Hippocampal formation (tissue), 2 donors: Measurements from ENCODE around the gene DAB1.
A peak's percentile ranks its signal among the peaks of the same experiment; 100 is the strongest.

Source experiments
- DNase-seq, 2 donors: peaks; one replicate each; lab custom pipeline; 2025; lab: John Stamatoyannopoulos, UW

DAB1 gene

DNA sequence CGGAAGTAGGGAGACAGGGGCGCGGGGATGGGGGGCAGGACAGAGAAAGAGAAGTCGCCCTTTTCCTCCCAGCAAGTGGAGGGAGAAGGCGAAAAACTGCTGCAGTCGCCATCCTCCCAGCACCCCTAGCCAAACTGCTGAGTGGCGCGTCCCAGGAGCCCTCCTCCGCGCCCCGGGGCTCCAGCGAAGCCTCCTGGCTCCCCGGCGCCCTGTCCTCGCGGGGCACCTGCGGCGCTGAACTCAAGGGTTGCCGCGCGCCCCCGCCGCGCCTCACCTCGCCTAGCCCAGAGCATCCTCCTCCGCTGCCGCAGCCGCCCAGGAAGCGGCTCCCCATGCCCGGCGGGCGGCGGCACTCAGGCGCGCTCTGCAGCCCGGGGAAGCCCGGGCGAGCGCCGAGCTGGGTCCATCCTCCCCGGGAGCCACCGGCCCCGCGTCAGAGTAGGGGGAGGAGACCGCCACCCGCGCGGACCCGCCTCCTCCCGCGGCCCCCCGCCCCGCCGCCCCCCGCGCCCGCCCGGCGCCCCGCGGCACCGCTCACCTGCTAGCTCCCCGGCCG is at the start of gene DAB1:
DAB1 (minus strand) TSS at position 405 of the 556 bp plus-strand sequence. CDS start 133,030 bp downstream, outside the sequence.
- DNase-seq, result no peak

GRCh38 chr1:57473448-57473847 is 49.6 kb upstream of the DAB1 start:
- DNase-seq, result no peak

GRCh38 chr1:57471995-57472394 is 48.1 kb upstream of the DAB1 start:
- no peak for DNase-seq

DNA sequence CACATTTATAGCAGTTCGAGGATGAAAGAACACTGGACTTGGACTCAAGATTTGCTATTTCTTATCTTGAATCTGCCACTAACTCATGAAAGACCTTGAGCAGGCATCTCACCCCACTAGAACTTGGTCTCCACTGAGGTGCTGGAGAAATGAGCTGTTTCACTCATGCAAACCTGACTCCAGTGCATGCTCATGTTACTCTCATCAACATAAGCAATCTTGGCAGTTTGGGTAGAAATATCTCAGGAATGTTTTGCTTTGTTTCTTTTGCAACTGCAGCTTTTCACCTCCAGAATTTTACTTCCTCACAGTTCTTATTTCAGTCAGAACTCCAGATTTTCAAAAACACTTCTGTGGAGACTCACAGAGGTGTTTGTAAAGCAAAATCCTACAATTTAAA is 46.2 kb upstream of the DAB1 start:
- DNase-seq, result no peak

DNA sequence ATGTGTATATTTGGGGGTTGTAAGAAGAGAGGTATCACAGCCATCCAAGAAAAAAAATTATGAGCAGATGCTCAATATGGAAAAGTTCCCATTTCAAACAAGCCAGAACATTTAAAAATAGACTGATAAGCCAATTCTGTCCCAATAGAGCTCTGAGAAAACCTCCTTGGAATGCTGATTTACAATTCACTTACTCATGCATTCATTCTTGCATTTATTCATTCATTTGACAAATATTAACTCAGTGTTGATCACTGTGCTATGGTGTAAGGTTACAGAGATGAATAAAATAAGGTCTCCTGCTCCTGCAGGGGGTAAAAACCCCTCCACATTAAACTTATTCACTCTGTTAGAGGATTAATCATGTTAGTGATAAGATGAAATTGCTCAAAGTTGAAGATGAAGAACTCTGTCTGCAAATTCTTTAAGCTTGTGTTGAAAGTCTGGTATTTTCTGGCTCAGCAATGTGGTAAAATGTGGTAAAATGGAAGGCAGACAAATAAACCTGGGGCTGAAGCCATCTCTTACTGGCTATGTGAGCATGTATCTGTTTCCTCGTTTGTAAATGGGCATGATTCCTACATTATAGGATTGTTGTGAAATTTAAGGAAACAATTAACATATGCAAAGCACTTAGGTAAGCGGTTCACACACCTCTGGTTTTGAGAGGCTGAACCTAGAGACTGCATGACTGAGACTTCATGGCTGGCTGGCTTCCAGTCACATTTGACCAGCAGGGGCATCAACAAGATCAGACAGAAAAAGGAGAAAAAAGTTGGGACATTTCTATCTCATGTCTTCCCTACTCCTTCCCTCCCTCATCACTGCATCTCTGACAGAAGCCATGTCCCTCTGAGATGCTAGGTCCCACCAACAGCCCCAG is 45.0 kb upstream of the DAB1 start:
- peak in 1 of 2 donors; percentile 3 for DNase-seq

DNA sequence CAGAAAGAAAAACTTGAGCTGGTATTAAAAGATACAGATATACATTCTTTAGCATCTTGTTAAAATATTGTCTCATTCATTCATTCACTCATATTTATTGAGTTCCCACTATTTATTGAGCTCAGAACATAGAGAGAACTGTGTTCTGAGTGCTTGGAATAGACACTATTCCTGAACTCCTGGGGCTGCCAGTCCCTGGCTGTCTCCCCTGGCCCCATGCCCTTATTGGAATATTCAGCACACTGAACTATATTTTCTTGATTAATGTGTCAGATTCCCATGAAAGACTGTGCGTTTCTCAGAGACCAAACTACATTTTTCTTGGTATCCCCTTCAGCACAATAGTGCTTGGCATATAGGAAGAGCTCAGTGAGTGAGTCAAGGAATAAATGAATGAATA is 44.0 kb upstream of the DAB1 start:
- no peak for DNase-seq

DNA sequence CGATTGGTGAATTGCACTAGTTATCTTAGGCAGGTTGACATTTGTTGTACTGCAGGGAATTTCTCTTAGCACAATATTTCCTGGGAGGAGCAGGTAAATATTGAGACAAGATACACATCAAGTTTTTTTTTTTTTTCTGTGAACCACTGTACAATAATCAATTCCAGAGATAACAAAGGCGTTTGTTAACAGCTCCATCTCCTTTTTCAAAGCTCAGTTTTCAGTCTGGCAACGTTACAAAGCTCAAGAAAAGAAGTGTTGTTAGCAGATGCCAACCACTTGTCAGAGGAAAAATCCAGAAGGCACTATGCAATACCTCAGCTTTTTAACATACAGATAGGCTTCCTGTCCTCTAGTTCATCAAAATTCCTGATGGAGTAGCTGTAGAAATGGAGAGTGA is 40.9 kb upstream of the DAB1 start:
- DNase-seq, result peak in 1 of 2 donors; percentile 3

DNA sequence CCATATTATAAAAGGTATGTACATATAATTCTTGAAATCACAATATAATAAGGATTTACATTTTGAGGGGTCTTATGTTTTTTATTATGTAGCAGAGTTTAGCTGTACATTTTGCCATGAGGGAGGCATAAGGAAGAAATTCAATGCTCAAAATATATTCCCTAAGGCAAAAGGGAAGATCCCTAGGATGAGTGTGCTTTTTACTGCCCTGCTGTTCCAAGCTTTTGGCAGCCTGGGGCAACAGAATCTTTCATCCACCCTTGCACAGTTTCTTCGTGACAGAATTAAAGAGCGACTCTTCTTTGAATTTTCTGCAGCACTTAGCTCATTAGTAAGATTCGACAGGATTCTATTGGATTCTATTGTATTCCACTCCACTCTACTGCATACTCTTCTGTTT is 39.5 kb upstream of the DAB1 start:
- no peak for DNase-seq

DNA sequence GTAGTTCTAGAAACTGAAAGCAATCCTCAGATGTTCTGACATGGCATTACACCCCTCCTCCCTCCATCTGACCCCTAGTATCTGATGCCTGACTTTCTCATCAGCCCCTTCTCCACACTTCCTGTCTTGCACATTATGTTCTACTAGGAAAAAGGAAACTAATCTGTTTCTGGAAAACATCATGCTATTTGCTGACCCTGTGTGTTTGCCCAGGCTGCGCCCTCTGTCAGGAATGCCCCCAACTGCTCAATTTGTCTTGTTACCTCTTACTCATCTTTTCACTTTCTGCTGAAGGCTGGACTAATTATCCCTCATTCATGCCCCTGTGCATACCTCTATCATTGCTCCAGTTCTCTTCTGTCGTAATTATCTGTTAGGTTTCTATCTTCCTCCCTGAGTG is 37.5 kb upstream of the DAB1 start:
- no peak for DNase-seq

DNA sequence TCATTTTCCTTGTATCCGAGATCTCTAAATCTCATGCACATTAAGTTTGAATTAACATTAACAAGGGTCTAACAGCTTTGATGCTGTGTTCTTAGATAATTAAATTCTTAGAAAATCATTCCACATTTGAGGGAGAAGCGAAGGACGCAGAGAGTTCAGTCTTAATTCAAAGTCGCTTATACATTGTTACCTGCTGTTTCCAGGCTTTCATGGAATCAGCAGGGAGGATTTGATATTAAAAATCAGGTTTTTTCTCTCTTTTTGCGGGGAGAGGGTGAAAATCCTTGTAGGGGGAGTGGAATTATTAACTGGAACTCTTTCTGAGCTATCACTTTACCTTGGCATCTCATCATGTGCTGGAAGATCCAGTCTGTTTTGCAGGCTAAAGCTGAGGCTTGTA is 27.7 kb upstream of the DAB1 start:
- DNase-seq, result no peak

- no peak for DNase-seq
Observed at GRCh38 chr1:57450981-57451380, 27.1 kb upstream of the DAB1 start.

- no peak for DNase-seq
Observed at GRCh38 chr1:57447551-57447950, 23.7 kb upstream of the DAB1 start.

GRCh38 chr1:57443004-57443403 is 19.1 kb upstream of the DAB1 start:
- DNase-seq, result no peak

GRCh38 chr1:57440096-57440495 is 16.2 kb upstream of the DAB1 start:
- no peak for DNase-seq

DNA sequence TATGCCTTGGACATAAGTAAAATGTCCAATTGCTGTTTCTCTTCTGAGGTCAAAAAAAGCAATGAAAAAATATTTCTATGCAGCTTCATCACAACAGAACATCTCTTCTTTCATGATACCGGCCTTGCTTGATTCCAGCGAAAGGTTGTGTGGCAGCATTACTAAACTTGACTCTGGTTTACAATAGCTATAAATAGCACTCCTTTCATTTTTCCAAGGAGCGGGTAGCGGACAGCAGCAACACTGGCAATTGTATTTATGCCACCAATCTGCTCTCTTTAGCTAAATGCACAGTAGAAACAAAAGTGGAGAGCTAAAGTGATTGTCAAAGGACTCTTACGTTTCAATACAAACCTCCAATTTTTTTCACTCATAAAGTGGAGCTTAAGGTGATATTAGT is 7.5 kb upstream of the DAB1 start:
- DNase-seq, result no peak

GRCh38 chr1:57424231-57425027 is 569 bp upstream of the DAB1 start:
- DNase-seq, result no peak

DNA sequence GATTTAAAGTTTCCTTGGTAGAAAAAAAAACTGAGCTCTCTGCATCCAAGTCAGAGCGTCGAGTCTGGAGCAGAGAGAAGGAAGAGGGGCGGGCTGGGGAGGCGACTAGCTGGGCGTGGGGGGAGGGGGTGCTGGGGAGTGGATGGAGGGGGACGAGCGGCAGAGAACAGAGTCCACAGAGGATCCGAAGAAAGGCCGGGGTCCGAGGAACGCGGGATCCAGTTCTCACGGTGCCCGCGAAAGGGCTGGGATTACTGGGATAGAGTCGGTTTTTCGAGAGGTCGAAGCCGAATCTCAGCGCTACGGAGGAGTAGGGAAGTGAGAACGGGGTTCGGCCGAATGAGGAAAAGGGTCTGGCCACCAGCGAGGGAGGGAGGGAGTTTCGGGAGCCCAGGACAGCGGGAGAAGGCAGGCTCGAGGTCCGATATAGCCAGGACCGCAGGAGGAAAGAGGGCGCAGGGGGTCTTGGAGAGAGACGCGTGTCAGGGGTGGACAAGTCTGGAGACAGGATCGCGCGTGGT is 665 bp downstream of the DAB1 start:
- no peak for DNase-seq

GRCh38 chr1:57422271-57423134 is 1.4 kb downstream of the DAB1 start:
- DNase-seq, result no peak

DNA sequence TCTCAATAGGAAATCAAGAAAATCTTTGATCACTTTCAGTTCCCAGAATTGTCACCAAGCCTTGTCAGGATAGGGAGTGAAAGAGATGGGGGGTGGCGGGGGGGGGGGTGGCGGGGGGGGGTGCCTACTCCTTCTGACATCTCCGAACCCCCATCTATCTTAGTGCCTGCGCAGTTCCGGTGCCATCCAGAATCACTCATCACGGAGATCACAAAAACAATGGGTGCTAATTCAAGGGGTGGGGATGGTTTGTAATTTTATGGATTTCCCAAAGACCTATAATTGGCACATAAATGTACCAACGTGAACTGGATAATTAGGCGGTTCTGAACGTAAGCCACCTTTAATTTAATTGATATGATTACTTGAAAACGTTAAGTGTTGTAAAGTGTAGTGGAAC is 2.1 kb downstream of the DAB1 start:
- DNase-seq, result no peak

- no peak for DNase-seq
Observed at GRCh38 chr1:57420981-57421785, 2.7 kb downstream of the DAB1 start.

- no peak for DNase-seq
Observed at GRCh38 chr1:57418971-57419370, 4.9 kb downstream of the DAB1 start.
